Breast epithelium (tissue), 4 donors: Measurements from ENCODE around the gene CD300E. TPM values are rescaled to one million over a fixed set of nuclear protein-coding genes. Genes with fewer than 3 reads are reported as not detected.

Source experiments
- DNase-seq, 2 donors: peaks; one replicate each; pipeline ENCODE4 v3.0.0-alpha.2; 2019; ENCODE audit warnings: low spot score in 2 of 2
- H3K27ac ChIP-seq, 2 donors: fragments of 200-600 bp; sonication (generic) in 1 of 2; one replicate each; pipeline ENCODE4 v1.5.1; 2016 to 2019; ENCODE audit warnings: mild to moderate bottlenecking in 1 of 2
- H3K27me3 ChIP-seq, 2 donors: fragments of 200-600 bp; sonication (generic) in 1 of 2; one replicate each; pipeline versions ENCODE4 v1.5.1 to v1.6.0; 2017 to 2019; ENCODE audit warnings: control low read depth in 1 of 2, mild to moderate bottlenecking in 1 of 2
- H3K36me3 ChIP-seq: fragments of 200-600 bp; one replicate; pipeline ENCODE4 v1.5.1; 2019
- H3K4me1 ChIP-seq, 2 donors: fragments of 200-600 bp; sonication (generic); one replicate each; pipeline ENCODE4 v1.5.1; 2016 to 2019; ENCODE audit warnings: control low read depth in 1 of 2
- H3K4me3 ChIP-seq, 3 donors: fragments of 200-600 bp; sonication (generic); 1 replicate in 2 of 3; 2 replicates in 1 of 3; pipeline ENCODE4 v1.5.1; 2016 to 2019; ENCODE audit warnings: mild to moderate bottlenecking in 3 of 3, moderate library complexity in 2 of 3
- H3K9me3 ChIP-seq, 2 donors: fragments of 200-600 bp; sonication (generic) in 1 of 2; one replicate each; pipeline ENCODE4 v1.5.1; 2016 to 2019; ENCODE audit warnings: control low read depth in 1 of 2
- POLR2A ChIP-seq: fragments of 450-650 bp; IDR thresholded peaks from one replicate; pipeline ENCODE4 v1.6.1; 2016; ENCODE audit warnings: antibody characterized with exemption, mild to moderate bottlenecking, moderate library complexity
- POLR2AphosphoS5 ChIP-seq, 3 donors: sonication (generic); formaldehyde crosslinking; IDR thresholded peaks; one replicate each; pipeline ENCODE4 v1.6.1; 2017; ENCODE audit warnings: antibody characterized with exemption in 3 of 3
- intact Hi-C: fragments of 100-400 bp; cut with DNase I; formaldehyde crosslinking; loops from one replicate; pipeline ENCODE4 v1.15.1; 2023; ENCODE audit warnings: low total_unique reads
- total RNA-seq, 3 donors: library from RNA; depleted of rRNA; stranded (reverse); fragments of >200 nt; gene quantifications; one replicate each; pipeline ENCODE4 v1.1.0, GENCODE V29; 2016
- TF ChIP-seq, protein P1 (sequence below), 3 donors: fragments of 450-650 bp; IDR thresholded peaks; one replicate each; pipeline ENCODE4 v1.5.1; 2016 to 2017; ENCODE audit warnings: antibody characterized with exemption in 3 of 3, mild to moderate bottlenecking in 3 of 3, moderate library complexity in 3 of 3

CD300E gene
- total RNA-seq, 3 donors from 2014 or later, result under 0.01 to 0.32 (median 0.29) TPM

DNA sequence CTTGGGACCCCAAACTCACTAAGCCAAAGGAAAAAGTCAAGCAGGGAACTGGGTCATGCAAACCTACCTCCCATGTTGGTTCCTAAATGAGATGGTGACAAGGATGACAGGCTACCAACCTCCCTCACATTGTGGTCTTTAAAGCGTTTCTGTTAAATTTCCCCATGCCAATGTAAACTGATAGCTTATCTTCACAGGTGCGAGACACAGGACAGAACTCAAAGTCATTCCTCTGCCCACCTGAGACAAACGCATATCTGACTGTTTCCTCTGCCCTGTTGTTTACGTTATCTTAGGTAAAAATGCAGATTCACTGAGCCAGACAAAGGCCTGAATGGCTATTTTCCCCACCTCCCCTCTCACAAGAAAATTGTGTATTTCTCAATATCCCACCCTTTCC lies 19.0 kb upstream of the CD300E start:
- H3K4me1 ChIP-seq, result no peaks in the 10 kb centered on the region
- TF ChIP-seq POLR2AphosphoS5 (IDR thresholded peaks at IDR 0.05) (no peak), POLR2A (no peak)
- TF ChIP-seq, protein P1, sequence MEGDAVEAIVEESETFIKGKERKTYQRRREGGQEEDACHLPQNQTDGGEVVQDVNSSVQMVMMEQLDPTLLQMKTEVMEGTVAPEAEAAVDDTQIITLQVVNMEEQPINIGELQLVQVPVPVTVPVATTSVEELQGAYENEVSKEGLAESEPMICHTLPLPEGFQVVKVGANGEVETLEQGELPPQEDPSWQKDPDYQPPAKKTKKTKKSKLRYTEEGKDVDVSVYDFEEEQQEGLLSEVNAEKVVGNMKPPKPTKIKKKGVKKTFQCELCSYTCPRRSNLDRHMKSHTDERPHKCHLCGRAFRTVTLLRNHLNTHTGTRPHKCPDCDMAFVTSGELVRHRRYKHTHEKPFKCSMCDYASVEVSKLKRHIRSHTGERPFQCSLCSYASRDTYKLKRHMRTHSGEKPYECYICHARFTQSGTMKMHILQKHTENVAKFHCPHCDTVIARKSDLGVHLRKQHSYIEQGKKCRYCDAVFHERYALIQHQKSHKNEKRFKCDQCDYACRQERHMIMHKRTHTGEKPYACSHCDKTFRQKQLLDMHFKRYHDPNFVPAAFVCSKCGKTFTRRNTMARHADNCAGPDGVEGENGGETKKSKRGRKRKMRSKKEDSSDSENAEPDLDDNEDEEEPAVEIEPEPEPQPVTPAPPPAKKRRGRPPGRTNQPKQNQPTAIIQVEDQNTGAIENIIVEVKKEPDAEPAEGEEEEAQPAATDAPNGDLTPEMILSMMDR (IDR thresholded peaks at IDR 0.05), result no peak
- DNase-seq, result no peak
- intact Hi-C loops, result no loop called here
- H3K36me3 ChIP-seq, result no peaks in the 10 kb centered on the region
- no peak overlapping the region for H3K27ac ChIP-seq
- no peaks in the 10 kb centered on the region for H3K9me3 ChIP-seq
- H3K4me3 ChIP-seq, result no peak overlapping the region
- H3K27me3 ChIP-seq, result peaks cover 0 to under 1% of the 10 kb centered on the region in 2 donors

DNA sequence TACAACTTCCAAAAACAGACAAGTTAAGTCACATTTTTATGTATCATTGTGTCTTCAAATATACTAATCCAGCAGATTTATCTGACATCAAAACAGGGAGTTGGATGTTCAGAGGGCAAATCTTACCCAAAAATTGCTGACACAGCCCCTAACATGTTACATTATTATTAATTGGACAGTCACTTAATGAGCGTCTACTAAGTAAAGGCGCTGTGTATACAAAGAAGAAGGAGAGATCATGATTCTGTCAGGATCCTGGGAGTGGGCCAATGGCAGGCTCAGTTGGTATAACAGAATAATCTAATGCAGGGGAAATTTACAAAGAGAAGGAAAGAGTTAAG lies 18.4 kb upstream of the CD300E start:
- Histone ChIP-seq H3K27ac (no peak overlapping the region), H3K27me3 (no peaks in the 10 kb centered on the region), H3K4me3 (no peak overlapping the region), H3K9me3 (no peaks in the 10 kb centered on the region), H3K36me3 (no peaks in the 10 kb centered on the region), H3K4me1 (no peaks in the 10 kb centered on the region)
- intact Hi-C loops, result no loop called here
- TF ChIP-seq, protein P1 (IDR thresholded peaks at IDR 0.05), result no peak
- TF ChIP-seq POLR2AphosphoS5 (IDR thresholded peaks at IDR 0.05) (no peak), POLR2A (no peak)
- no peak for DNase-seq

DNA sequence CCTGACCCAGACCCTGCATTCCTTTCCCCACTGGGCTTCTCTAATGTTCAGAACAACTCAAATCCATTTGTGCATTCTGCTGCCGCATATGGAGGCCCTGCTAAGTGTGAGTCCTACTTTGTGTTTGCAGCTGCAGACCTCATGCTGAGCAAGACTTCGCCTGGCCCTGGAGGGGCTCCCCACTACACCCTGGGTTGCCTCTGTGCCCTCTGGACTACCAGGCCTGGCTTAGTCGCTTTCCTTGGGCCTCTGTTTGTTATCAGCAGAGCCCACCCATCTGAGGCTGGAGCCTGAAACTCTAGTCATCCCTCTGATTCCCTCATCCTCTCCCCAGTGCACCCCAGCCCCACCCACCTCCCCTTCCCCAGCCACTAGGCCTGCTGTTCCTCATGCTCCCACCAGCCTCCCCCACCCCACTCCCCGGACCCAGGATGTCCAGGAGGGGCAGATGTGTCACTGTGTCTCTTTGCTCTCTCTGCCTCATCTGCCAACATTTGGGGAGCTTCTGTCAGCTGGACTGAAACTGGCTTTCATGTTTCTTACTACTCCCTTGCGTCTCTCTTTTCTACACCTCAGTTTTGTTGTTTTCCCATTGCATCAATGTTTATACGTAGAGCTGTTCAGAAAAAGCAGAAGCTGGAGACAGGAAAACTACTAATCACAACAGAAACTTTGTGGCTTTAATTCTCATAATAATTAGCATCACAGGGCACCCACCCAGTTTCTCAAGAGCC lies 17.9 kb upstream of the CD300E start:
- no peaks in the 10 kb centered on the region for H3K36me3 ChIP-seq
- intact Hi-C loops, result no loop called here
- no peak overlapping the region for H3K4me3 ChIP-seq
- H3K27ac ChIP-seq, result no peak overlapping the region
- H3K9me3 ChIP-seq, result no peaks in the 10 kb centered on the region
- no peaks in the 10 kb centered on the region for H3K4me1 ChIP-seq
- H3K27me3 ChIP-seq, result peaks cover 0 to 4% of the 10 kb centered on the region in 2 donors
- no peak for DNase-seq
- no peak for TF ChIP-seq POLR2AphosphoS5 (IDR thresholded peaks at IDR 0.05)
- TF ChIP-seq POLR2A, result no peak
- TF ChIP-seq, protein P1 (IDR thresholded peaks at IDR 0.05), result no peak

DNA sequence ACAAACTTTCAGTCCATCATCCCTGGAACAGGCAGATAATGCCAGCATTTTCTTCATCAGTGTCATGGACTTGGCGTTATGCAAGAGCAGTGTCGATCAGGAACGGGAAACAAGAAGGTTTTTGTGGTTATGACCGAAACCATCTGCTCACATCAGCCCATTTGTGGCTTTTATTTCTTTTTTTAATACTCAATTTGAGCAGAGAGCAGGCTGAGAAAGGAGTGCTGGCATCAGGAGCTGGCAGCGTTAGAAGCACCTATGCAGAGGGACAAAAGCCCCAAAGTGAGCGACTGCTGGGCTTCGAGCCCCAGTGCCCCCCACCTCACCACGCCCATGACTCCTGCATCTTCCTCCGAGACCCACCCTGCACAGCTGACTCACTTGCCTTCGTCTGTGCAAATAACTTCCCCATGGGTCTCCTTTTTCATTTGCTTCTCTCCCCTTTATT lies 16.2 kb upstream of the CD300E start:
- Histone ChIP-seq H3K9me3 (no peaks in the 10 kb centered on the region), H3K4me3 (no peak overlapping the region), H3K36me3 (no peaks in the 10 kb centered on the region), H3K27ac (no peak overlapping the region), H3K27me3 (peaks cover 0 to 11% of the 10 kb centered on the region in 2 donors), H3K4me1 (no peaks in the 10 kb centered on the region)
- DNase-seq, result no peak
- intact Hi-C loops, result no loop called here
- TF ChIP-seq POLR2AphosphoS5 (IDR thresholded peaks at IDR 0.05), result no peak
- TF ChIP-seq POLR2A, result no peak
- TF ChIP-seq, protein P1 (IDR thresholded peaks at IDR 0.05), result no peak

DNA sequence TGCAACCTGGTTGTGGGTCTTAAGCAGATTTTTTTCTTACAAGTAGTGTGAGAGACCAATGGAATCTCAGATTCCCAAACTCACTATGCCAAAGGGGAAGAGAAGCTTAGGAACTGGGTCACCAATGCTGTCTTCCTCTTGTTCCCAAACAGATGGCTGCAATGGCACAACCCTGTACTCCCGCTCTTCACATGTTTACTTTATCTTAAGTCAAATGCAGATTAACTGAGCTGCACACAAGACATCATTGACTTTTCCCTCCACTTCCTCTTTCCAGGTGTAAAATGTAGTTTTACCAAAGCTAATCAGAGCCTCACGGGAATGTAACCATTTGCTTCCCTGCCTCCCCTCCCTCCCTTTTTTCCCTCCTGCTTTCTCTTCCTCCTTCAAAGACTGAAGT lies 14.4 kb upstream of the CD300E start:
- intact Hi-C loops, result no loop called here
- H3K27ac ChIP-seq, result no peak overlapping the region

More for the DNA sequence above, 14.4 kb upstream of the CD300E start:
- TF ChIP-seq, protein P1 (IDR thresholded peaks at IDR 0.05), result no peak
- TF ChIP-seq POLR2A (no peak), POLR2AphosphoS5 (IDR thresholded peaks at IDR 0.05) (no peak)
- no peak for DNase-seq
- Histone ChIP-seq H3K4me3 (no peak overlapping the region), H3K9me3 (no peaks in the 10 kb centered on the region), H3K27me3 (peaks cover 0 to 14% of the 10 kb centered on the region in 2 donors), H3K4me1 (no peaks in the 10 kb centered on the region), H3K36me3 (no peaks in the 10 kb centered on the region)
